ENCODE data around the gene CD300A. TPM values are rescaled to one million over a fixed set of nuclear protein-coding genes. Genes with fewer than 3 reads are reported as not detected.
"Not testable (repeated sequence)": the region's sequence is repeated elsewhere in the genome, so short reads cannot be mapped to it uniquely, and the experiment has no call there.

CD300A gene
- polyA plus RNA-seq, 3 donors: 1.2 to 7.2 (median 3.0) TPM

DNA sequence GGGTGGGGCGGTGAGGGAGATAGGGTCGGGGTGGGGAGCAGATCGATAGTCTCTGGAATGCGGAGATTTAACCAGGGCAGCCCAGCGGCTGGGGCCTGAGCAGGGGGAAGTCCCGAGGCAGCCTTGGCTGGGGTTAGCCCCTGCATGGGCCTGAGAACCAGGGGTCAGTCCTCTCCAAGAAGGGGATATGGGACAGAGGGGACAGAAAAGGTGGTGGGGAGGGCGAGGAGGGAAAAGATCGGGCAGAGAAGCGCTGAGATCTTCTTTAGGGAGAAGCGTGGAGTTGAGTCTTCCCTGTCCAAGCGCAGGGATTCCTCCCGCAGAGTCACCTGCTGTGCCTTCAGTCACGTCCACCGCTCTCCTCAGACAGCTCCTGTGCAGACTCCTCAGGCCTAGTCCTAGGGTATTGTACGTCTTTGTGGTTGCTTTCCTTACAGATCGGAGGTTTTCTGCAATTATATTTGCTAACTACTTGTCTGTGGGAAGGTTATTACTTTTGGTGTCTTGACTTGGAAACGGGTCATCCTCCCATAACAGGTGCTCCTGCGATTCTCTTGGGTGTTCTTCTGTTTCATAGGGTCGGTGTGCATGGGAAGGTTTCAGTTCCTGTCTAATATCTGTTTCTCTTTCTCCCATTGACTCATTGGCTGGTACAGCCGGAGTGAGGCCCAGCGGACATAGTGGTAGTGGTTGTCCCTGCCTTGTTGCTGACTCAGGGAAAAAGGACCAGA is 952 bp downstream of the CD300A start:
- WGBS, 3 donors: 42 to 58% (median 47%) methylated on average over 21 of the region's 21 CpGs
- no peak overlapping the region for H3K27ac ChIP-seq (ENCODE audit: low read depth, low read length)

DNA sequence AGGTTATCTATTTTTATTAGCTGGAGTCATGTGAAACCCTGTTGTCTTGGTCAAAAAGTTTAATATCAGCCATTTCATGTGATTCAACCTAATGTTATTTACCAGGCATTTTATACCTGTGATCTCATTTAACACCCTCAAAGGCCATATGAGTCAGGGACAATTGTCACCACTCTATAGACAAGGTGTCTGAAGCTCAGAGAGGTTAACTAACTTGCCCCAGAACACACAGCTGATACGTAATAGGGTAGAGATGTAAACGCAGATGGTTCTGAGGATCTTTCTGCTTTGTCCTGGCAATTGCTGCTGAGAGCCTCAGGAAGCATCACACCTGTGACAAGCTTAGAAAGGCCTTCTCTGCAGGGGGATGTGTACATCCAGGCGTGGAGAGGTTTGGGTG is 4.9 kb downstream of the CD300A start:
- 86 to 93% (median 88%) methylated on average over 3 of the region's 3 CpGs for WGBS, 3 donors
- no peak overlapping the region for H3K27ac ChIP-seq (ENCODE audit: low read depth, low read length)

DNA sequence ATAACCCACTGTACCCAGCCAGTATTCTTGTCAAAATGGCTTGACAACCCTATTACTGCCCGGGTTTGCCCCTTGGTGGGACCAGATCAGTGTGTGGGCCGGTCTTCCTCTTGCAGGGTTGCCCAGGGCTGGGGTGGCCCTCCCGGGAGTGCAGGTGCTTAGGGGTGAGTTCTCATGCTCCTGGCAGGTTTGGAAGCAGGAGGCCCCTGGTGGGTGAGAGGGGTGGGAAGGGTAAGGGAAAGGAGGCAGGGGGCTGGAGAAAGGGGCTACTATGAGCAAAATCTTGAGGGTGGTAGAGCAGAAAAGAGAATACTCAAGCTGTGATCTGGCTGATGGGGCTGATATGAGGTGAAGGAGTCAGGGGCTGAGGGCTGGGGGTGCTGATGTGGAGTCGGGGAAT is 6.5 kb downstream of the CD300A start:
- WGBS, 3 donors: 73 to 100% (median 86%) methylated on average over 4 of the region's 4 CpGs

DNA sequence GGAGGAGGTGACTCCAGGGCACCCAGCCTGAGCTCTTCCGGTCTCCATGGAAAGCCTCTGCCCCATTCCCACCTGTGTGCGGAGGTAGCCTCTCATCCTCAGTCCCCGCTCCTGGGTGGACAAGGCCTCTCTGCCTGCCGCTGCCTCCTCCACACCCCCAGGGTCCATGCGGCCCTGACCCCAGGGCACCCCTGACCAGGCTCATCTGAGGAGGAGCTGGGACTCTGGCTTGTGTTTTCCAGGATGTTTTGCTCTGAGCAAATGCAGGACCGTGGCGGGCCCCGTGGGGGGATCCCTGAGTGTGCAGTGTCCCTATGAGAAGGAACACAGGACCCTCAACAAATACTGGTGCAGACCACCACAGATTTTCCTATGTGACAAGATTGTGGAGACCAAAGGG is 6.9 kb downstream of the CD300A start:
- WGBS, 3 donors: 76 to 90% (median 81%) methylated on average over 6 to 8 of the region's 8 CpGs
- no peak overlapping the region for H3K27ac ChIP-seq (ENCODE audit: low read depth, low read length)

More for the DNA sequence above, 6.5 kb downstream of the CD300A start:
- no peak overlapping the region for H3K27ac ChIP-seq (ENCODE audit: low read depth, low read length)

DNA sequence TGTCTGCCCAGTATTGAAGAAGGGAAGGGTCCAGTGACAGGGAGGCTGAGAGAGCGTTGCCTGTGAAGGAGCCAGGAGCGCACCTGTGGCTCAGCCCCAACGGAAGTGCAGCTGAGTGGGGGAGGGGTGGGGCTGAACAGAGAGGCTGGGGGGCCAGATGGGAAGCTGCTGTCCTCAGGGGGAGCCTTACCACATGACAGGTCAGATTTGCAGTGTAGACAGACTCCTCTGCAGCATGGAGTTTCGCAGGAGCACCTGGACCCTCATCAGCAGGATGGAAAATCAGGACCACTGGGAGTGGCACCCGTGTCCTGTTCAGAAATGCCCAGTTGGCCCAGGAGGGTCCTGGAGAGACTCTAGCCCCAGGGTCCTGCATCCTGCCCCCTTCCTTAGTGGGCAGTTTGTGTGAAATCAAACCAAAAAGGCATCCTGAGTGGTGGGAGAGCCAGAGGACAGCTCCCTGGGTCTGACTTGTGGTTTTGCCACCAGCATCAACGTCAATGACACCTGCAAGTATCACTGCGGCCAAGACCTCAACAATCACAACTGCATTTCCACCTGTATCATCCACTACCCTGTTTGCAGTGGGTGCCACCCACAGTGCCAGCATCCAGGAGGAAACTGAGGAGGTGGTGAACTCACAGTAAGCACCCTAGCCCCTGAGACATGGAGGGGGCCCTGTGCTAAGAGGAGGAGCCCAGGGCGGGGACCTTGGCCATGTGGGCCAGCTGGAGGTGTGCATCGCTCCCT is 7.8 kb downstream of the CD300A start:
- no peak overlapping the region for H3K27ac ChIP-seq (ENCODE audit: low read depth, low read length)
- WGBS, 3 donors: 68 to 79% (median 76%) methylated on average over 8 to 9 of the region's 9 CpGs

DNA sequence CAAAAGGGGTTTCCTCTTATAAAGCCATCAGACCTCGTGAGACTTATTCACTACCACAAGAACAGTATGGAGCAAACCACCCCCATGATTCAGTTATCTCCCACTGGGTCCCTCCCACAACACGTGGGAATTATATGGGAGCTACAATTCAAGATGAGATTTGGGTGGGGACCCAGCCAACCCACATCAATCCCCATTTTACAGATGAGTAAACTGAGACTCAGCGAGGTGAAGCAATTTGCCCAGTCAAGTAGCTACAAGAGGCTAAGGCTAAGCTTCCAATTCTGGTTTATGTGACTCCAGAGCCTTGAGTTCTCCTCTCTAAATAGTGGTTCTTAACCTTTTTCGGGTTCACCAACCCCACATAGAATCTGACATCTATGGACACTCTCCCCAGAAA is 8.8 kb downstream of the CD300A start:
- 77 to 92% (median 91%) methylated on average over 4 of the region's 4 CpGs for WGBS, 3 donors
- H3K27ac ChIP-seq (ENCODE audit: low read depth, low read length): no peak overlapping the region

DNA sequence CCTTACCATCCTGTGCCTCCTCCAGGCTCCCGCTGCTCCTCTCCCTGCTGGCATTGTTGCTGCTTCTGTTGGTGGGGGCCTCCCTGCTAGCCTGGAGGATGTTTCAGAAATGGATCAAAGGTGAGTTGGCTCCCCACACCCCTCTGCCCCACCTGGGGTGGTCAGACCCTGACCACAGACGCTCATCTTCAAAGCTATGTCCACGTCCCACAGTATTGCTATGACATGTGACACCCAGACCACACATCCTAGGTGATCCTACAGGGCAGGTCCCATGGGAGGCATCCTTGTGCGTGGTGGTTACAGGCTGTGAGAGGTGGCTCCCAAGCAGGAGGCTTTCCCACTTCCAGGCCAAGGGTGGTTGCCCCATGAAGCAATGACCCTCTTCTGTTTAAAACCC is 11.0 kb downstream of the CD300A start:
- H3K27ac ChIP-seq (ENCODE audit: low read depth, low read length): no peak overlapping the region
- WGBS, 3 donors: 64 to 82% (median 80%) methylated on average over 4 of the region's 4 CpGs

DNA sequence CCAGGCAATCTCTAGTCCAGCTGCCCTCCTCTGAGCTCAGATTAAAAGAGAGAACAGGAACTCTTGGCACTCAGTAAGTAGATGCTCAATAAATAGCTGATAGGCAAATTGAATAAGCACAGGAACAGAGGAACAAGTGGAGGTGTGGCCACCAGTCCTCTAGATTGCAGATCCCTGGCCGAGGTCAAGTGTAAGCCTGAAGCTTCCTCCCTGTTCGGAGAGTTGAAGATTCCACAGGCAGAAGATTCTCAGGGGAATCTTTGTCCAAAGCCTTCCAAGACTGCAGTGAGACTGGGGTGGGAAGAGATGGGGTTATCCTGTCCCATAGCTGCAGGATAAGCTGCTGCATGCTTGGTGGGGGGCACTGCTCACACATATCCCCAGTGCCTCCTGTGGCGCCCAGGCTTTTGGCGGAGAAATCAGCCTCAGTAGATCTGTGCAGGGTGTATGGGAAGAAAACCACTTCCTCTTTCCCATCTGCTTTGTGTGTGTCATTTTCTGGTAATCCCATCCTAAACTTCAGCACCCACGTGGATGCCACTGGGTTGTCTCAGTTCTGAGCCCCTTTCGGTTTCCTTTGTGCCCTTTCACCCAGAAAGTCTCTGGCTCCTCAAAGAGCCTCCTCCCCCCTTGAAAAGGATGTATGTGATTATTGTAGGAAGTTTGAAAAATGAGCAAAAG is 12.1 kb downstream of the CD300A start:
- 19 to 50% (median 23%) methylated on average over 6 of the region's 6 CpGs for WGBS, 3 donors
- no peak overlapping the region for H3K27ac ChIP-seq (ENCODE audit: low read depth, low read length)

DNA sequence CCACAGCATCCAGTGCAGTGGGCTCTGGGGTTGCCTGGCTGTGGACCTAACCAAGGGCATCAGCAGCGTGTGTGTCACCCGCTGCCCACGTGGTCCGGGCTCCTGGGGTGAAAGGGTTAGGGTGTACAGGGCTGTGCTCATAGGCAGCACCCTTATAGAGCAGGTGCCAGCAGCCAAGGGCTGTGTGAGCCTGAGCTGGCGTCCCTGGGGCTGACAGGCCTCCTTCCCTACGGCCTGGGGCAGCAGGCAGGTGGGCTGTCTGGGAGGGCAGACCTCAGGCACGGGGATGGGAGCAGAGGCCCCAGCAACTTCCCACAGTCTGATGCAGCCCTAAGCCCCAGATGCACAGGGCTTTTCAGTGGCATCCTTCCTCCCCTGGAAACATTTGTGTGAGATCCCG is 13.9 kb downstream of the CD300A start:
- 59 to 83% (median 82%) methylated on average over 8 of the region's 8 CpGs for WGBS, 3 donors
- H3K27ac ChIP-seq (ENCODE audit: low read depth, low read length): no peak overlapping the region

DNA sequence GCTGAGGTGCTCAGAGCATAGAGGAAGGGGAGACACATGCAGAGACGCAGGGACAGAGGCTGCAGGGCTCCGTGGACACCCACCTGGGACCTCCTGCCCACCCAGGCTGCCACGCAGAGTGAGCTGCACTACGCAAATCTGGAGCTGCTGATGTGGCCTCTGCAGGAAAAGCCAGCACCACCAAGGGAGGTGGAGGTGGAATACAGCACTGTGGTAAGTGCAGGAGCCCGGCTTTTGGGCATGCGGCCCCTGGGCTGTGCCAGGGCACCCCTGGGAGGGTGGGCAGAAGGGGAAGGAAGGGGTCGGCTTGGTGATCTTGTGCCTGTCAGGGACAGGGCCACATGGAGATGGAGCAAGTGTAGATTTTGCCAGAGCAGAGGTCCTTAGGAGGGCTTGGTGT is 15.2 kb downstream of the CD300A start:
- WGBS, 3 donors: 62 to 86% (median 83%) methylated on average over 7 of the region's 7 CpGs

DNA sequence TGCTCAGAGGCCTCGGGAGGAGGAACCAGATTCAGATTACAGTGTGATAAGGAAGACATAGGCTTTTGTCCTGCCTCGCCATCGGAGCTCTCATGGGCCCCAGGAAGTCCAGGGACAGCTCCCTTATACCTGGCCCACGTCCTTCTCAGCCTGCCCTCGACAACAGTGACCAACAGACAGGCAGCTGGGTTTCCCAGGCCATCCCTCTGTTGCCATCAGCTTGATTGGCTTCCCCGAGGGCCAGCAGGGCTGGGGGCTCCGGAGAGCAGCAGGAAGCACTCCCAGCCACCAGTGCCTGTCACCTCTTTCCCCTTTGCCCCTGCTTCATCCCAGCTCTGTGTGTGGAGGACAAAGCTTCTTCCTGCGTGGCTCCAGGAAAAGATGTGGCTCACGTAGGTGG is 17.6 kb downstream of the CD300A start:
- WGBS, 3 donors: 56 to 77% (median 65%) methylated on average over 9 of the region's 9 CpGs
- H3K27ac ChIP-seq (ENCODE audit: low read depth, low read length): no peak overlapping the region

More for the DNA sequence above, 15.2 kb downstream of the CD300A start:
- no peak overlapping the region for H3K27ac ChIP-seq (ENCODE audit: low read depth, low read length)

DNA sequence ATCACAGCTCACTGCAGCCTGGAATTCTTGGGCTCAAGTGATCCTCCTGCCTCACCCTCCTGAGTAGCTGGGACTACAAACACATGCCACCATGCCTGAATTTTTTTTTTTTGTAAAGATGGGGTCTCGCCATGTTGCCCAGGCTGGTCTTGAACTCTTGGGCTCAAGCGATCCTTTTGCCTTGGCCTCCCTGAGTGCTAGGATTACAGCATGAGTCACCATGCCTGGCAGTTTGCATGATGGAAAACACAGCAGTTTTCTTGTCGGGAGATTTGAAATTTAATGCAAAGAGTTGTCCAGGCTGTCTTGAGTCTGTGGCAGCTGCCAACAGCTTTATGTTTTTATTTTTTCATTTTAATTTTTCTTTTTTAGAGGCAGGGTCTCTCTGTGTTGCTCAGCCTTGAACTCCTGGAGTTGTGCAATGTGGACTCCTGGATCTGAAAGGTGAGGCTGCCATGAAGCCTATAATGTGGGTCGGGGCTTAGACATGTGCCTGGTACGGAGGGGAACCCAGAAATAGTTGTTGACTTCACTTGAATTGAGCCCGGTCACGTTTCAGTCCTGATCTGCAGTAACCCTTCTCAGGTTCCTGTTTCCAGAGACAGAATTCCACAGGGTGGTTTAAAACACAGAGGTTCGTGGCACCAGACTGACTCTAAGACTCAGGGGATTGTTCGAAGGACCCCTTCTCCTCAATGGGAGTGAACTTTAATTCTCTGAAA is 18.7 kb downstream of the CD300A start:
- H3K27ac ChIP-seq (ENCODE audit: low read depth, low read length): no peak overlapping the region
- 62 to 67% (median 65%) methylated on average over 9 of the region's 9 CpGs for WGBS, 3 donors

DNA sequence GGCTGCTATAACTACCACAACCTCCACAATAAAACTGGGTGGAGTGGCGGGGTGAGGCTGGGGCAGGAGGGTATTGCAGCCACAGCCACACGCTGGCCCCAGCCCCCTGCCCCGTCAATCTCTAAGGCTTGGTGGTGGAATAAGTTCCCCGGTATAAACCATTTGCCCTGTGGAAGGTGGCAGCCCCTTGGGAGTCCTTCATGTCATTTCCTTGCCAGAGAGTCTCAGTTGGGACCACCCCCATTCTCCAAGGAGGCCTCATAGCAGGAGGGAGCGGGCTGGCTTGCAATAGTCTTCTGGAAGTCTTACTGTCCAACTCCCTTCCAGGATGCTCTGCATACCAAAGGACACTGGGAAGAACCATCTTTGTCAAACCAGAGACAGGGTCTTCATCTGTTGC is 19.4 kb downstream of the CD300A start:
- 77 to 93% (median 87%) methylated on average over 5 of the region's 5 CpGs for WGBS, 3 donors

DNA sequence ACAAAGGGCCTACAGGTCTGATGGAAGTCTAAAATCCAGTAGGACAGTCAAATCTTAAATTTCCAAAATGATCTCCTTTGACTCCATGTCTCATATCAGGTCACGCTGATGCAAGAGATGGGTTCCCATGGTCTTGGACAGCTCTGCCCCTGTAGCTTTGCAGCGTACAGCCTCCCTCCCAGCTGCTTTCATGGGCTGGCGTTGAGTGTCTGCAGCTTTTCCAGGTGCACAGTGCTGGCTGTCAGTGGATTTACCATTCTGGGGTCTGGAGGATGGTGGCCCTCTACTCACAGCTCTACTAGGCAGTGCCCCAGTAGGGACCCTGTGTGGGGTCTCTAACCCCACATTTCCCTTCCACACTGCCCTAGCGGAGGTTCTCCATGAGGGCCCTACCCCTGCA is 21.8 kb downstream of the CD300A start:
- H3K27ac ChIP-seq (ENCODE audit: low read depth, low read length): not testable (repeated sequence)
- WGBS, 3 donors: 90 to 96% (median 95%) methylated on average over 4 of the region's 4 CpGs

More for the DNA sequence above, 19.4 kb downstream of the CD300A start:
- H3K27ac ChIP-seq (ENCODE audit: low read depth, low read length): no peak overlapping the region

DNA sequence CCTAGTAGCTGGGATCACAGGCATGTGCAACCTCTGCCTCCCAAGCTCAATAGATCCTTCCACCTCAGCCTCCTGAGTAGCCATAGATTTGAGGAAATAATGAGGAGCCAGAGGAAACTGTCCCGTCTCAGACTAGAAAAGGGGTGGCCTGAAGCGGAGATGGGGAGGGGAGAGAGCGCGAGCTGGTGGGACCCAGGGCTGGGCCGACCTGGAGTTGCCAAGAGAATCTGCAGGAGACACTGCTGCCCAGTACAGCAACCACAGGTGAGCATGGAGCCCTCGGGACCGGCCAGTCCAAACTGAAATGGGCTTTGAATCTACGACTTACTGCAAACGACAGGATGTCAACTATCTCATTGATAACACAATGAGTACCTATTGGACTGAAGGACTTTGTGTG is 24.3 kb downstream of the CD300A start:
- no peak overlapping the region for H3K27ac ChIP-seq (ENCODE audit: low read depth, low read length)
- 72 to 84% (median 81%) methylated on average over 9 of the region's 9 CpGs for WGBS, 3 donors

DNA sequence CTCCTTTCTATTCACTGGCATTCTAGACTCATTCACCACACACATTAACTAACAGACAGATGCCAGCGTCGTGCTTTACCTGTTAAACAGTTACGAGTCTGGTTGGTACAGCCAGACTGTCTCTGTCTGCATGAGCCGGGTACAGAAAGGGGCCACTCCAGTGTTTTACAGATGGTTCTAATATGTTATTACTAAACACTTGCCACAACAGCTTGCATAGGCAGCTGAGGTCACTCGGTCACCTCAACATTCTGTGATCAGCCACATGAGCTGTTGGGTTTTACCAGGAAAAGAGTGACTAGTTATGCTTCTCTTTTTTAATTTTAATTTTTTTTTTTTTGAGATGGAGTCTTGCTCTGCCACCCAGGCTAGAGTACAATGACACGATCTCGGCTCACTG is 25.2 kb downstream of the CD300A start:
- WGBS, 3 donors: 68 to 83% (median 79%) methylated on average over 7 of the region's 7 CpGs

DNA sequence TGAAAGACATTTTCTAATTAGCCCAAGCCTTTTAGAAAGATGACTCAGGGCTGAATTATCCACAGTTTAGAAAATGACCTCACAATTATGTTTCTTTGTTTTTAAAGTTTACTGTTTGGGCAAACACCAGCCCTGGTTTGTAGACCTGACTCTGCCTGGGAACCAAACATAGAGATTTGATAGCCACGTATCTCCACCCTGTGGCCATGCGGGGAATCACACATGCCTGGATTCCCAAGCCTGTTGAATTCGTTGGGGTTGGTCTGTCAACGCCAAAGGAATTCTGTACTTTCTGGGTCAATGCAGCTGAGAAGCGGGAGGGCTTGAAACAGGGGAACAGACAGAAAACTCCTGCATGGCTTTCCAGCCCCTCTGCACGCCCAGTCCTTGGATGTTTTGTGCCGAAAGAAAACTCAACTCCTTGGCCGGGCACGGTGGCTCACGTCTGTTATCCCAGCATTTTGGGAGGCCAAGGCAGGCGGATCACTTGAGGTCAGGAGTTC is 26.9 kb downstream of the CD300A start:
- WGBS, 3 donors: 32 to 41% (median 37%) methylated on average over 11 of the region's 11 CpGs
- H3K27ac ChIP-seq (ENCODE audit: low read depth, low read length): no peak overlapping the region

More for the DNA sequence above, 25.2 kb downstream of the CD300A start:
- H3K27ac ChIP-seq (ENCODE audit: low read depth, low read length): no peak overlapping the region

DNA sequence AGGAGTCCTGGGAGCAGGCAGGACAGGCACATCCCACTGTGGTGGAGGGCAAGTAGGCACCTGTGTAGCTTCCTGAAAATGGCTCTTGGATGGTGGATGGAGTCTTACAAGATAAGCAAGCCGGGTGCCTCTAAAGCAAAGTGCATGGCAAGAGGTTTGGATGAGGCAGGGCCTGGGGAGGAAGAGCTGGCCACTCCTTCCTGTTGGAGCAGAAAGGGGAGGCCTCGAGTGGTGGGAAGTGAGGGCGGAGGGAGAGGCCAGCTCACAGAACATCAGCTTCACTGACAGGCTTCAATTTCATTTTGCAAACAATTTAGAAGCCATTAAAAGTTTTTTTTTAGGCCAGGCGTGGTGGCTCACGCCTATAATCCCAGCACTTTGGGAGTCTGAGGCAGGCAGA is 31.0 kb downstream of the CD300A start:
- WGBS, 3 donors: 56 to 66% (median 59%) methylated on average over 5 of the region's 5 CpGs
- H3K27ac ChIP-seq (ENCODE audit: low read depth, low read length): no peak overlapping the region
